GM12878 (cell line): Measurements from ENCODE around the gene TRIM17. TPM values are rescaled to one million over a fixed set of nuclear protein-coding genes. Genes with fewer than 3 reads are reported as not detected.

Source experiments
- ATAC-seq: fragments of 200-7000 bp; cut with Tn5 transposase; 3 replicates; pipeline ENCODE4 v1.9.1; 2020; ENCODE audit warnings: mild to moderate bottlenecking, moderate library complexity
- BruUV-seq: library from RNA; stranded (reverse); fragments of 400-500 nt; replicated peaks from 2 replicates; lab custom pipeline; 2021; lab: Mats Ljungman, UMichigan
- CTCF ChIA-PET: fragments of 300-600 bp; sonication (Branson Sonifier 250); formaldehyde crosslinking; extraction: SDS; loops from one replicate; lab custom pipeline; 2021; ENCODE audit warnings: inconsistent platforms; lab: Yijun Ruan, JAX
- POLR2A ChIA-PET: fragments of 350-600 bp; formaldehyde crosslinking; extraction: SDS; loops from one replicate; lab custom pipeline; 2021; ENCODE audit warnings: inconsistent platforms; lab: Charles Lee
- RAD21 ChIA-PET: fragments of 300-600 bp; sonication (Branson Sonifier 250); formaldehyde crosslinking; loops from one replicate; lab custom pipeline; 2023; ENCODE audit warnings: antibody characterized with exemption; ENCODE audit not compliant: unreplicated experiment; lab: Charles Lee
- SMC1A ChIA-PET: fragments of 300-600 bp; sonication (Branson Sonifier 250); formaldehyde crosslinking; loops from one replicate; lab custom pipeline; 2023; ENCODE audit not compliant: unreplicated experiment, uncharacterized antibody; lab: Charles Lee
- DNase-seq: peaks from one replicate; pipeline ENCODE4 v3.0.0-alpha.2; 2011; ENCODE audit warnings: low read depth, low spot score
- FAIRE-seq: peaks from 3 replicates; lab custom pipeline; 2011; peaks lifted over from hg19 to GRCh38; lab: Jason Lieb, UNC
- H2AFZ ChIP-seq: 2 replicates; pipeline ENCODE4 v1.6.0; 2011; ENCODE audit warnings: low read depth, low read length, control low read depth; ENCODE audit not compliant: control insufficient read depth
- H3K27ac ChIP-seq: 2 replicates; pipeline ENCODE4 v1.5.1; 2011; ENCODE audit warnings: control low read depth; ENCODE audit not compliant: control insufficient read depth, insufficient read depth
- H3K27me3 ChIP-seq, 2 experiments: replicated peaks in 1 of 2; 2 replicates each; pipeline versions ENCODE4 v1.6.0 to v1.6.1; 2011; ENCODE audit warnings: low read length in 1 of 2; ENCODE audit not compliant: control insufficient read depth in 2 of 2, insufficient read depth in 2 of 2
- H3K36me3 ChIP-seq, 2 experiments: 2 replicates each; pipeline ENCODE4 v1.5.1; 2011; ENCODE audit warnings: low read length in 1 of 2; ENCODE audit not compliant: control insufficient read depth in 2 of 2, insufficient read depth in 2 of 2
- H3K4me1 ChIP-seq: 2 replicates; pipeline ENCODE4 v1.6.1; 2011; ENCODE audit warnings: mild to moderate bottlenecking, low read length, moderate library complexity, mixed read lengths; ENCODE audit not compliant: control insufficient read depth, insufficient read depth
- H3K4me2 ChIP-seq: 2 replicates; pipeline ENCODE4 v1.6.0; 2011; ENCODE audit warnings: control low read depth; ENCODE audit not compliant: control insufficient read depth, insufficient read depth
- H3K4me3 ChIP-seq: fragments of 200-600 bp; sonication (generic); 2 replicates; pipeline ENCODE4 v1.5.1; 2016
- H3K79me2 ChIP-seq: 2 replicates; pipeline ENCODE4 v1.6.0; 2011; ENCODE audit warnings: low read length; ENCODE audit not compliant: control insufficient read depth, insufficient read depth
- H3K9ac ChIP-seq: 2 replicates; pipeline ENCODE4 v1.8.0; 2011; ENCODE audit warnings: low read length, control low read depth, mixed read lengths; ENCODE audit not compliant: control insufficient read depth, insufficient read depth
- H3K9me3 ChIP-seq: replicated peaks from 3 replicates; pipeline ENCODE4 v1.5.1; 2011; ENCODE audit warnings: mild to moderate bottlenecking, low read length; ENCODE audit not compliant: control insufficient read depth, insufficient read depth
- H4K20me1 ChIP-seq: 2 replicates; pipeline ENCODE4 v1.6.0; 2011; ENCODE audit not compliant: control insufficient read depth, insufficient read depth
- BHLHE40 ChIP-seq, 2 experiments: fragments of 450-650 bp in 1 of 2; IDR thresholded peaks; 2 replicates each; pipeline ENCODE4 v1.6.1; 2011 to 2017; ENCODE audit warnings: low read depth in 2 of 2, borderline replicate concordance in 1 of 2, improper control_type of control experiment in 1 of 2, low read length in 1 of 2, mild to moderate bottlenecking in 1 of 2
- CBX3 ChIP-seq: fragments of 200-600 bp; sonication (generic); IDR thresholded peaks from 2 replicates; pipeline ENCODE4 v1.6.1; 2016; ENCODE audit warnings: low read depth, borderline replicate concordance
- EGR1 ChIP-seq, 2 experiments: IDR thresholded peaks; 1 replicate in 1 of 2; 2 replicates in 1 of 2; pipeline ENCODE4 v1.6.1; 2011 to 2012; ENCODE audit warnings: low read depth in 2 of 2, low read length in 2 of 2, borderline replicate concordance in 1 of 2, mild to moderate bottlenecking in 1 of 2, moderate library complexity in 1 of 2
- HDAC6 ChIP-seq: fragments of 200-600 bp; sonication (generic); IDR thresholded peaks from one replicate; pipeline ENCODE4 v1.8.0; 2017; ENCODE audit warnings: antibody characterized with exemption; ENCODE audit not compliant: unreplicated experiment
- IKZF1 ChIP-seq: fragments of 450-650 bp; conservative IDR thresholded peaks from 2 replicates; pipeline ENCODE4 v1.6.1; 2017; ENCODE audit warnings: antibody characterized with exemption, mild to moderate bottlenecking
- NR2C1 ChIP-seq: fragments of 450-650 bp; IDR thresholded peaks from 2 replicates; pipeline ENCODE4 v1.6.1; 2017; ENCODE audit warnings: antibody characterized with exemption, mild to moderate bottlenecking, moderate library complexity
- PAX8 ChIP-seq: fragments of 450-650 bp; IDR thresholded peaks from 2 replicates; pipeline ENCODE4 v1.6.1; 2017; ENCODE audit warnings: mild to moderate bottlenecking, moderate library complexity
- RB1 ChIP-seq: fragments of 450-650 bp; formaldehyde crosslinking; IDR thresholded peaks from 2 replicates; pipeline ENCODE4 v1.6.1; 2017; ENCODE audit warnings: mild to moderate bottlenecking, borderline replicate concordance
- ZNF622 ChIP-seq: fragments of 450-650 bp; IDR thresholded peaks from 2 replicates; pipeline ENCODE4 v1.6.1; 2017; ENCODE audit warnings: mild to moderate bottlenecking, inconsistent platforms
- WGBS: methylation state at CpG from one replicate; pipeline ENCODE4 v1.1.6; 2016; ENCODE audit warnings: low lambda C conversion rate; ENCODE audit not compliant: insufficient replicate concordance, insufficient coverage; ENCODE audit errors: missing lambda C conversion rate; 5-methylcytosine and 5-hydroxymethylcytosine counted together
- in situ Hi-C: fragments of 300-500 bp; cut with MboI; formaldehyde crosslinking; loops from 9 replicates; pipeline ENCODE4 v1.14.3; 2018; ENCODE audit warnings: mixed read lengths
- intact Hi-C: fragments of 100-400 bp; cut with micrococcal nuclease; formaldehyde crosslinking; loops from one replicate; pipeline ENCODE4 v1.14.2; 2022; ENCODE audit not compliant: unreplicated experiment
- microRNA-seq: library from miRNA; unstranded; fragments of <30 nt; microRNA quantifications from one replicate; pipeline ENCODE4, GENCODE V29; 2018
- polyA plus RNA-seq, 11 experiments: library from polyadenylated mRNA; depleted of rRNA in 4 of 11; unstranded in 6 of 11; stranded (reverse) in 5 of 11; fragments of >200 nt; fragmentation: Nextera tagmentation in 4 of 11; fragmentation: Illumina TruSeq in 1 of 11; extraction: Ambion mirVana in 4 of 11; extraction: Trizol in 1 of 11; gene quantifications; 1 replicate in 1 of 11; 2 replicates in 10 of 11; pipeline versions ENCODE4 v1.2.1 to v1.2.3, GENCODE V29; 2011 to 2016; ENCODE audit warnings: inconsistent platforms in 2 of 11, missing spikeins in 2 of 11, low read depth in 1 of 11
- small RNA-seq: library from RNA; depleted of rRNA; stranded (forward); fragments of <200 nt; gene quantifications from one replicate; pipeline ENCODE3, GENCODE V24; 2014
- total RNA-seq, 4 experiments: library from RNA; depleted of rRNA in 3 of 4; stranded (reverse); fragments of >200 nt in 3 of 4; fragmentation: Illumina TruSeq in 1 of 4; extraction: Trizol in 1 of 4; gene quantifications; 2 replicates each; pipeline versions ENCODE4 v1.2.1 to v1.2.3, GENCODE V29; 2013 to 2021
- TF ChIP-seq, protein P1 (sequence below): fragments of 150-350 bp; IDR thresholded peaks from 2 replicates; pipeline ENCODE4 v1.6.1; 2016; ENCODE audit warnings: low read depth, low read length

Gene TRIM17
- total and polyA plus RNA-seq, 10 of the 15 experiments (the other 5 are each of a cell fraction or from before 2014, with no cell fraction given), result 0.16 to 0.32 TPM; not detected in 8

DNA sequence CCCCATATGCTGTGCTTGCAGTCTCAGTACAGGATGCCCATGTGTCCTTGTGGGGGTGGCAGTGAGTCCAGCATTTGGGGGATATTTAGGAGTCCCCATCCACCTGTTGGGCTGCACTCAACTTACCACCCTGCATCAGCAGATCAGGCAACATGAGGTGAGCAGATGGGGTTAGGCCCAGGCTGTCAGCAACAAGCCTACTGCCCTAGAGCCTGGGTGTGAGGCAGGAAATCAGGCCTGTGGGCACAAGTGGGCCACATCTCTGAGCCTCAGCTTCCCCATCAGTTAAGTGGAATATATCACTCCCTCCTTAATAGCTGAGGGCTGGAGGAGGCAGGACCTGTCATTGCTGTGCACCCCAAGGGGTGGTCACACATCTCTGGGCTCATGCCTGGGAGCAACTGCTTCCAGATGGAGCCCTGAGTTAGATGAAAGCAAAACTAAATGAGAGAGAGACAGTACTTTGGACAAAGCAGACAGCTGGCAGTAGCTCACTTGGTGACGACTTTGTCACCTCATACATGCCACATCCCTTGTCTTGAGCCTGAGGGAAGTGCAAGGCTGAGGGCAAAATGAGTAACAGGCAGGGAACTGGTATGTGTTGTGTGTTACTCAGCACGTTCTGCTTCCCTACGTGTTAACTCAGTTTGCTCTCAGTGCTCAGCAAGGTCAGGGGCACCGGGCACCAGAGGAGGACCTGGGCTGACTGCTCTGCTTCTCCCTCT, 58.5 kb downstream of the TRIM17 start:
- no peak overlapping the region for H3K4me3 ChIP-seq
- H3K9ac ChIP-seq, result no peak overlapping the region
- intact Hi-C loops (no loop called here), in situ Hi-C loops (no loop called here)
- 29% methylated on average over 4 of the region's 4 CpGs for WGBS
- RAD21 ChIA-PET, result no interaction called here
- H3K4me1 ChIP-seq, result no peaks in the 10 kb centered on the region
- no peaks in the 10 kb centered on the region for H3K79me2 ChIP-seq
- POLR2A ChIA-PET, result no interaction called here
- ATAC-seq (no peak), DNase-seq (no peak), FAIRE-seq (no peak)
- H3K9me3 ChIP-seq, result no peaks in the 10 kb centered on the region
- no peaks in the 10 kb centered on the region; a peak in 1 of 4 replicates for H3K27me3 ChIP-seq
- no peak overlapping the region for H3K27ac ChIP-seq
- SMC1A ChIA-PET, result no interaction called here
- no peak overlapping the region for H2AFZ ChIP-seq
- no peak overlapping the region for H3K4me2 ChIP-seq
- H4K20me1 ChIP-seq, result no peaks in the 10 kb centered on the region; the same call in 1 of the 2 replicates
- no peaks in the 10 kb centered on the region for H3K36me3 ChIP-seq
- TF ChIP-seq PAX8, result no peak
- no peak for TF ChIP-seq HDAC6
- TF ChIP-seq NR2C1, result no peak
- TF ChIP-seq BHLHE40 (IDR thresholded peaks at IDR 0.05; ENCODE audit: borderline replicate concordance in 1 of 2, low read depth in 2 of 2, low read length in 1 of 2), result no peak
- no peak for TF ChIP-seq RB1
- TF ChIP-seq CBX3, result no peak
- TF ChIP-seq ZNF622, result no peak
- TF ChIP-seq IKZF1, result no peak
- TF ChIP-seq, protein P1, sequence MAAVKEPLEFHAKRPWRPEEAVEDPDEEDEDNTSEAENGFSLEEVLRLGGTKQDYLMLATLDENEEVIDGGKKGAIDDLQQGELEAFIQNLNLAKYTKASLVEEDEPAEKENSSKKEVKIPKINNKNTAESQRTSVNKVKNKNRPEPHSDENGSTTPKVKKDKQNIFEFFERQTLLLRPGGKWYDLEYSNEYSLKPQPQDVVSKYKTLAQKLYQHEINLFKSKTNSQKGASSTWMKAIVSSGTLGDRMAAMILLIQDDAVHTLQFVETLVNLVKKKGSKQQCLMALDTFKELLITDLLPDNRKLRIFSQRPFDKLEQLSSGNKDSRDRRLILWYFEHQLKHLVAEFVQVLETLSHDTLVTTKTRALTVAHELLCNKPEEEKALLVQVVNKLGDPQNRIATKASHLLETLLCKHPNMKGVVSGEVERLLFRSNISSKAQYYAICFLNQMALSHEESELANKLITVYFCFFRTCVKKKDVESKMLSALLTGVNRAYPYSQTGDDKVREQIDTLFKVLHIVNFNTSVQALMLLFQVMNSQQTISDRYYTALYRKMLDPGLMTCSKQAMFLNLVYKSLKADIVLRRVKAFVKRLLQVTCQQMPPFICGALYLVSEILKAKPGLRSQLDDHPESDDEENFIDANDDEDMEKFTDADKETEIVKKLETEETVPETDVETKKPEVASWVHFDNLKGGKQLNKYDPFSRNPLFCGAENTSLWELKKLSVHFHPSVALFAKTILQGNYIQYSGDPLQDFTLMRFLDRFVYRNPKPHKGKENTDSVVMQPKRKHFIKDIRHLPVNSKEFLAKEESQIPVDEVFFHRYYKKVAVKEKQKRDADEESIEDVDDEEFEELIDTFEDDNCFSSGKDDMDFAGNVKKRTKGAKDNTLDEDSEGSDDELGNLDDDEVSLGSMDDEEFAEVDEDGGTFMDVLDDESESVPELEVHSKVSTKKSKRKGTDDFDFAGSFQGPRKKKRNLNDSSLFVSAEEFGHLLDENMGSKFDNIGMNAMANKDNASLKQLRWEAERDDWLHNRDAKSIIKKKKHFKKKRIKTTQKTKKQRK, result no peak
- TF ChIP-seq EGR1 (IDR thresholded peaks at IDR 0.05; ENCODE audit: borderline replicate concordance in 1 of 2, low read depth in 2 of 2, low read length in 2 of 2), result no peak
- CTCF ChIA-PET, result no interaction called here
- BruUV-seq, result no TSS peak

Small RNAs within 50 kb of the gene (microRNA-seq; reads per million reads assigned to microRNA genes)
- gene MIR4666A (not detected), gene MIR6742 (not detected)

Small RNAs within 50 kb of the gene (small RNA-seq; reads per million reads assigned to genes)
- 0.35 reads per million for gene MIR4666A

Other genes starting within 250 kb of the TRIM17 start
- gene OBSCN, start 208.8 kb downstream of the TRIM17 start, total RNA-seq (2014; rRNA removed), result 0.11 and 0.34 TPM in 2 replicates
- 0.04 and 0.05 TPM in 2 replicates for gene OBSCN, start 208.8 kb downstream of the TRIM17 start, total RNA-seq (2014; rRNA removed; fragmentation: Illumina TruSeq; extraction: Trizol)
- 0.11 and 0.36 TPM in 2 replicates for gene OBSCN, start 208.8 kb downstream of the TRIM17 start, total RNA-seq (2021)
- gene OBSCN, start 208.8 kb downstream of the TRIM17 start, polyA plus RNA-seq (2011; rRNA removed), result 0.07 and 0.18 TPM in 2 replicates
- 0.03 TPM in 1 of 2 replicates, not detected in the other for gene OBSCN, start 208.8 kb downstream of the TRIM17 start, polyA plus RNA-seq (2014; fragmentation: Illumina TruSeq; extraction: Trizol)
- not detected for gene OBSCN, start 208.8 kb downstream of the TRIM17 start, polyA plus RNA-seq (2014; fragmentation: Nextera tagmentation; extraction: Ambion mirVana)
- 0.01 and 0.30 TPM in 2 replicates for gene OBSCN, start 208.8 kb downstream of the TRIM17 start, polyA plus RNA-seq (2014; rRNA removed)
- gene OBSCN, start 208.8 kb downstream of the TRIM17 start, polyA plus RNA-seq (2016; fragmentation: Nextera tagmentation; extraction: Ambion mirVana), result under 1 TPM; 0.06 to 0.09 TPM
- 16.5 and 17.3 TPM in 2 replicates for gene TRIM11, start 10.0 kb downstream of the TRIM17 start, total RNA-seq (2014; rRNA removed)
- gene TRIM11, start 10.0 kb downstream of the TRIM17 start, total RNA-seq (2014; rRNA removed; fragmentation: Illumina TruSeq; extraction: Trizol), result 13.5 TPM in 2 replicates
- 32.5 and 33.7 TPM in 2 replicates for gene TRIM11, start 10.0 kb downstream of the TRIM17 start, total RNA-seq (2021)
- 6.4 and 8.5 TPM in 2 replicates for gene TRIM11, start 10.0 kb downstream of the TRIM17 start, polyA plus RNA-seq (2011; rRNA removed)
- gene TRIM11, start 10.0 kb downstream of the TRIM17 start, polyA plus RNA-seq (2014; fragmentation: Illumina TruSeq; extraction: Trizol), result 6.5 and 11.3 TPM in 2 replicates
- 1 to 10 TPM; 1.3 to 3.0 TPM for gene TRIM11, start 10.0 kb downstream of the TRIM17 start, polyA plus RNA-seq (2014; fragmentation: Nextera tagmentation; extraction: Ambion mirVana)
- gene TRIM11, start 10.0 kb downstream of the TRIM17 start, polyA plus RNA-seq (2014; rRNA removed), result 18.8 and 24.6 TPM in 2 replicates
- 10 to 100 TPM; 12.9 to 15.0 TPM for gene TRIM11, start 10.0 kb downstream of the TRIM17 start, polyA plus RNA-seq (2016; fragmentation: Nextera tagmentation; extraction: Ambion mirVana)
- 27.1 and 40.0 TPM in 2 replicates for gene RNF187, start 70.5 kb upstream of the TRIM17 start, total RNA-seq (2014; rRNA removed)
- 30.5 and 31.8 TPM in 2 replicates for gene RNF187, start 70.5 kb upstream of the TRIM17 start, total RNA-seq (2014; rRNA removed; fragmentation: Illumina TruSeq; extraction: Trizol)
- gene RNF187, start 70.5 kb upstream of the TRIM17 start, total RNA-seq (2021), result 116 and 125 TPM in 2 replicates
- 48.3 and 60.6 TPM in 2 replicates for gene RNF187, start 70.5 kb upstream of the TRIM17 start, polyA plus RNA-seq (2011; rRNA removed)
- 15.3 and 37.7 TPM in 2 replicates for gene RNF187, start 70.5 kb upstream of the TRIM17 start, polyA plus RNA-seq (2014; fragmentation: Illumina TruSeq; extraction: Trizol)
- 1 to 10 TPM; 2.6 to 9.7 TPM for gene RNF187, start 70.5 kb upstream of the TRIM17 start, polyA plus RNA-seq (2014; fragmentation: Nextera tagmentation; extraction: Ambion mirVana)
- 41.9 and 45.3 TPM in 2 replicates for gene RNF187, start 70.5 kb upstream of the TRIM17 start, polyA plus RNA-seq (2014; rRNA removed)
- 10 to 100 TPM in 1 of 2 experiments, 1 to 10 TPM in 1; 9.9 to 14.5 TPM for gene RNF187, start 70.5 kb upstream of the TRIM17 start, polyA plus RNA-seq (2016; fragmentation: Nextera tagmentation; extraction: Ambion mirVana)